ENCODE data around the gene NPEPL1.
"Not testable (repeated sequence)": the region's sequence is repeated elsewhere in the genome, so short reads cannot be mapped to it uniquely, and the experiment has no call there.

Gene NPEPL1

GRCh38 chr20:58715391-58715800, 22.8 kb downstream of the NPEPL1 start:
- DNase-seq (ENCODE audit: low read depth), result no peak

- DNase-seq (ENCODE audit: low read depth), result no peak
Observed at GRCh38 chr20:58715801-58716475, 23.3 kb downstream of the NPEPL1 start.

- DNase-seq (ENCODE audit: low read depth), result no peak
Observed at GRCh38 chr20:58716476-58717277, 24.1 kb downstream of the NPEPL1 start.

GRCh38 chr20:58717278-58718091, 24.9 kb downstream of the NPEPL1 start:
- DNase-seq (ENCODE audit: low read depth), result no peak

- no peak for DNase-seq (ENCODE audit: low read depth)
Observed at GRCh38 chr20:58718121-58718563, 25.5 kb downstream of the NPEPL1 start.

GRCh38 chr20:58718729-58719128, 26.1 kb downstream of the NPEPL1 start:
- no peak for DNase-seq (ENCODE audit: low read depth)

- no peak for DNase-seq (ENCODE audit: low read depth)
Observed at GRCh38 chr20:58719258-58719657, 26.7 kb downstream of the NPEPL1 start.

- no peak for DNase-seq (ENCODE audit: low read depth)
Observed at GRCh38 chr20:58719971-58720371, 27.4 kb downstream of the NPEPL1 start.

GRCh38 chr20:58720890-58721289, 28.3 kb downstream of the NPEPL1 start:
- no peak for DNase-seq (ENCODE audit: low read depth)

- DNase-seq (ENCODE audit: low read depth), result no peak
Observed at GRCh38 chr20:58721951-58722778, 29.6 kb downstream of the NPEPL1 start.

- DNase-seq (ENCODE audit: low read depth), result no peak
Observed at GRCh38 chr20:58722877-58723627, 30.5 kb downstream of the NPEPL1 start.

- DNase-seq (ENCODE audit: low read depth), result no peak
Observed at GRCh38 chr20:58723628-58723984, 31.0 kb downstream of the NPEPL1 start.

GRCh38 chr20:58726156-58726555, 33.6 kb downstream of the NPEPL1 start:
- not testable (repeated sequence) for DNase-seq (ENCODE audit: low read depth)

GRCh38 chr20:58731192-58731591, 38.6 kb downstream of the NPEPL1 start:
- DNase-seq (ENCODE audit: low read depth), result no peak

GRCh38 chr20:58737198-58737597, 44.6 kb downstream of the NPEPL1 start:
- DNase-seq (ENCODE audit: low read depth), result no peak

- no peak for DNase-seq (ENCODE audit: low read depth)
Observed at GRCh38 chr20:58740356-58741308, 48.0 kb downstream of the NPEPL1 start.

- DNase-seq (ENCODE audit: low read depth), result no peak
Observed at GRCh38 chr20:58741384-58741783, 48.8 kb downstream of the NPEPL1 start.

GRCh38 chr20:58742668-58743566, 50.3 kb downstream of the NPEPL1 start:
- DNase-seq (ENCODE audit: low read depth), result no peak

Measured in CMK (cell line).